ENCODE data around the gene RARRES2.
A peak's percentile ranks its signal among the peaks of the same experiment; 100 is the strongest.

RARRES2 gene

DNA sequence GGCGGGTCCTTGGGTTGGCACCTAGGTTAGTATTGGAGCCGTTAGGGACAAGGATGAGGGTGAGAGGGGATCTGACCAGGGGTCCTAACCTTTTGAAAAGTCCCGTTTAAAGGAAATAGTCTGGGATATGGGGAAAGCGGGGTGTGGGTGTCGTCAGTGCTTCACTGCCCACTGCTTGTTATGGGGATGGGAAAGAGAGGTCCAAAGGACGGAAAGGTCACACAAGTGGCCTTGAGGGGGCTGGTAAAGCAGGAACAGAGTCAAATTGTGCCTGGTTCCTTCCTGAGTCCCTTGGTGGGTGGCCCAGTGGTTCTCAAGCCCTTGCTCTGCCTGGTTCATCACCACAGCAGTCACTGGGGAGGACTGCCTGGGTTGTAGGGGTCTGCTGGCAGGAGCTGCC lies 35.1 kb upstream of the RARRES2 start:
- no peak for DNase-seq

DNA sequence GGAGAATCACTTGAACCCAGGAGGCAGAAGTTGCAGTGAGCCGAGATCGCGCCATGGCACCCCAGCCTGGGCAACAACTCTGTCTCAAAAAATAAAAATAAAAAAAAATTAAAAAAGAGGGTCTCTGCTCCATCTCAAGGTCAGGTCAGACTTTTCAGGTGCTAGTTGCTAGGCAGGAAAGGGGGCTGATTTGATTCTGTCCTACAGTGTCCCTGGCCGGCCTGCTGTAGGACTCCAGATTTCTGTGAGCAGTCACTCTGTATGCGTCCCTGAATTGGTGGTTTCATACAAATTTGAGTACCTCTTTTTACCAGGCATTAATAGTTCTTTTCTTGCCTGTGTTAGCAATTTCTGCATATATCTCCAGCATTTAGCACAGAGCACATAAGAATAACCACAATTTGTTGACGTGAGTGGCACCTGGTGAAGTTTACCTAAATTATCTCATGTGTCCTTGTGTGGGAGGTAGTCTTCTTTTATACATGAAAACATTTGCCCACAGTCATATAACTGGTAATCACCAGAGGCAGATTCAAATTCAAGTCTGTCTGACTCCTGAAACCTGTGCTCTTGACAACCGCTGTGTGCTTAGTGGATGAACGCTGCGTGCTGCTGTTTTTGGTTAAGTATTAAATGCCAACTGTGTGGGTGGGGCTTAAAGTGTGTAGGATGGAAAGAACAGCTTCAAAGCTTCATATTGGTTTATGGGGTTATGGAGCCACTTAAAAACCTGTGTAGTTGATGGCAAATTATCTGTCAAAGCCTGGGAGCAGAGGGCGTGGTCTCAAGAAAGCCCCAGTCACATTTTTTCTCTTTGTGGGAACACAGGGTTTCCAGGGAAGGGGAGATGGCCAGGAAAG lies 34.5 kb upstream of the RARRES2 start:
- peak; percentile 52 for DNase-seq

DNA sequence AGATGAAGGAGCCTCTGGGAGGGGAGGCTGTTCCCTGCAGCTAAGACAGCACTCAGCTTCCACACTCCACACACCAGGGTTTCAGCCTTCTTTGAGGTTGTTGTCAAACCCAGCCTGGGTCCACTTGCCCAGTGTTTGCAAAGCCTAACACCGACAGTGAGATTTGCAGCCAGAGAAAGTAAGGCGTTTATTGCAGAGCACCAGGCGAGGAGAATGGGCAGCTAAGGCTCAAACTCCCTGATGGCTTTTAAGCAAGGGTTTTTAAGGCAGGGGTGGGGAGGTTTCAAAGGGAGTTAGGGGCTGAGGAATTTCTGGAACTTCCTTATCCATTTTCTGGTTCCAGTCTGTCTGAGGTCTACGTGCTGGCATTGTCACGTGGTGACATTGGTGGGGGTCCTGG lies 33.0 kb upstream of the RARRES2 start:
- DNase-seq, result no peak

GRCh38 chr7:150374026-150374425 lies 32.6 kb upstream of the RARRES2 start:
- DNase-seq, result no peak

GRCh38 chr7:150373049-150373801 lies 31.8 kb upstream of the RARRES2 start:
- DNase-seq, result no peak

DNA sequence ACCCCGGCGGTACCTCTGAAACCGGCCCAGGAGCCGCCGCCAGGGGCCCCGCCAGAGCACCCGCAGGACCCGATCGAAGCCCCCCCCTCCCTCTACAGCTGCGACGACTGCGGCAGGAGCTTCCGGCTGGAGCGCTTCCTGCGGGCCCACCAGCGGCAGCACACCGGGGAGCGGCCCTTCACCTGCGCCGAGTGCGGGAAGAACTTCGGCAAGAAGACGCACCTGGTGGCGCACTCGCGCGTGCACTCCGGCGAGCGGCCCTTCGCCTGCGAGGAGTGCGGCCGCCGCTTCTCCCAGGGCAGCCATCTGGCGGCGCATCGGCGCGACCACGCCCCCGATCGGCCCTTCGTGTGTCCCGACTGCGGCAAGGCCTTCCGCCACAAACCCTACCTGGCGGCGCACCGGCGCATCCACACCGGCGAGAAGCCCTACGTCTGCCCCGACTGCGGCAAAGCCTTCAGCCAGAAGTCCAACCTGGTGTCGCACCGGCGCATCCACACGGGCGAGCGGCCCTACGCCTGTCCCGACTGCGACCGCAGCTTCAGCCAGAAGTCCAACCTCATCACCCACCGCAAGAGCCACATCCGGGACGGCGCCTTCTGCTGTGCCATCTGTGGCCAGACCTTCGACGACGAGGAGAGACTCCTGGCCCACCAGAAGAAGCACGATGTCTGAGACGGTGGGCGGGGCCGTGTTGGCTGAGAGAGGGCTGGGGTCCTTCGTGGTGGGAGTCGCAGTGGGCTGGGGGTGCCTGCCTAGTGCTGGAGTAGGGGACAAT lies 31.0 kb upstream of the RARRES2 start:
- DNase-seq, result no peak

DNA sequence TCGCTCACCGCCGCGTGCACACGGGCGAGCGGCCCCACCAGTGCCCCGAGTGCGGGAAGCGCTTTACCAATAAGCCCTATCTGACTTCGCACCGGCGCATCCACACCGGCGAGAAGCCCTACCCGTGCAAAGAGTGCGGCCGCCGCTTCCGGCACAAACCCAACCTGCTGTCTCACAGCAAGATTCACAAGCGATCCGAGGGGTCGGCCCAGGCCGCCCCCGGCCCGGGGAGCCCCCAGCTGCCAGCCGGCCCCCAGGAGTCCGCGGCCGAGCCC lies 30.5 kb upstream of the RARRES2 start:
- DNase-seq, result no peak

DNA sequence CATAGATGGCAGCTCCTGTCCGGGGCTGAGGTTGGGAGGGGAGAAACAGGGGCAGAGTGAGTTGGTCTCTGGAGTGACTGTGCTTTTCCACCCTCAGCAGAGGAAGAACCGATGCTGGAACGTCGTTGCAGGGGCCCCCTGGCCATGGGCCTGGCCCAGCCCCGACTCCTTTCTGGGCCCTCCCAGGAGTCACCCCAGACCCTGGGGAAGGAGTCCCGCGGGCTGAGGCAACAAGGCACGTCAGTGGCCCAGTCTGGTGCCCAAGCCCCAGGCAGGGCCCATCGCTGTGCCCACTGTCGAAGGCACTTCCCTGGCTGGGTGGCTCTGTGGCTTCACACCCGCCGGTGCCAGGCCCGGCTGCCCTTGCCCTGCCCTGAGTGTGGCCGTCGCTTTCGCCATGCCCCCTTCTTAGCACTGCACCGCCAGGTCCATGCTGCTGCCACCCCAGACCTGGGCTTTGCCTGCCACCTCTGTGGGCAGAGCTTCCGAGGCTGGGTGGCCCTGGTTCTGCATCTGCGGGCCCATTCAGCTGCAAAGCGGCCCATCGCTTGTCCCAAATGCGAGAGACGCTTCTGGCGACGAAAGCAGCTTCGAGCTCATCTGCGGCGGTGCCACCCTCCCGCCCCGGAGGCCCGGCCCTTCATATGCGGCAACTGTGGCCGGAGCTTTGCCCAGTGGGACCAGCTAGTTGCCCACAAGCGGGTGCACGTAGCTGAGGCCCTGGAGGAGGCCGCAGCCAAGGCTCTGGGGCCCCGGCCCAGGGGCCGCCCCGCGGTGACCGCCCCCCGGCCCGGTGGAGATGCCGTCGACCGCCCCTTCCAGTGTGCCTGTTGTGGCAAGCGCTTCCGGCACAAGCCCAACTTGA lies 29.9 kb upstream of the RARRES2 start:
- DNase-seq, result no peak

DNA sequence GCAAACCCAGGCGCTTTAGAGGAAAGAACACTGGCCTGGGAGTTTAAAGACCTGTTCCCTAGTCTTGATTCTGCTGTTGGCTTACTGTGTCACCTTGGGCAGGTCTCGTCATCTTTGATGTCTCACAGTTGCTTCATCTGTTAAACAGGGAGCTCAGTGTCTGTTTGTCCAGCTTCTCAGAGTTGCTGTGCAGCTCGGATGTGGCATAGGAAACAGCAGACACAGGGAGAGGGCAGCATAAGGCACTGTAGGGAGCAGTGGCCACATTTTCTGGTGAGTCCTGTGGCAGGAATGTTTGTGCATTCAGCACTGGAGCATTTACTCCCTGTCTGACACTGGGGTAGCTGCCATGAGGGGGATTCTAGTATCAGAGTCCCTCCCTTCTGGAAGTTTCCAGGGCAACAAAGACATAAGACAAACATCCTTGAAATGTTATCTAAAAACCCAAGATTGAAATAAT lies 29.2 kb upstream of the RARRES2 start:
- no peak for DNase-seq

- DNase-seq, result no peak
Observed at GRCh38 chr7:150369748-150370501, 28.5 kb upstream of the RARRES2 start.

- peak; percentile 51 to 56 for DNase-seq
Observed at GRCh38 chr7:150368884-150369747, 27.7 kb upstream of the RARRES2 start.

DNA sequence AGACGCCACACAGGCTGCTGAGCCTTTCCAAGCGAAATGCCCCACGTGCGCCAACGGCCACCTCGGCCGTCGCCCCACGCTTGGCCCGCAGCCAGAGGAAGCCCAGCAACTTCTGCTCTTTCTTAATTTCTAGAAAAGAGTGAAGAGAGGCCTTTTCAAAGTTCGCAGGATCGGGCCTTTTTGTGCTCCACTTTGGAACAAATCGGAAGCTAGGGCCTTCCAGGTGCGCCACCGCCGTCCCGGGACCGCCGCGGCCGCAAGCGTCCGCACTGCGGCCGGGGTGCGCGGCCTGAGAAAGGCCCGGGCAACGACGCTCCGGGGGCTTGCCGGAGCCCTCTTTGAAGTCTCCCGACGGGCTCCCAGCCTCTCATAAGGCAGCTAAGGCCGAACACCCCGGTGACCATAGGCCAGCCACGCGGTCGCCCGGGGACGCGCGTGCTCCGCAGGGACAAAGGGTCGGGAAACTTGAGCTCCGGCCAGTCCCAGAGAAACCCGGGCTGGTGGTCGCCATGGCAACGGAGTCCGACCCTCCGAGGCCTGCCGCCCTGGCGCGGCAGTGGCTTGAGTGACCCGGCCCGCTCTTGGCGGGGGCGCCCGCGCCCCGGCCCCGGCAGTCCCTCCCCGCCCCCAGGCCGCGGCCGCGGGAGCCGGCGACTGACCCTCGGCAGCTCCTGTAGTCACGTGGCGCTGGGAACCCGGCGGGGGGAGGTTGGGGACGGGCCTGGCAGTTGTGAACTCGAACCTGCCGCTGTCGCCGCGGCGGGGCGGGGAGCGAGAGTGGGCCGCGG lies 26.9 kb upstream of the RARRES2 start, which contains the start of gene REPIN1:
REPIN1 (plus strand) TSS at position 727 of the 788 bp plus-strand sequence. CDS start 890 bp downstream, outside the sequence.
- DNase-seq, result peak; percentile 86 to 88

GRCh38 chr7:150367677-150368095 lies 26.3 kb upstream of the RARRES2 start:
- DNase-seq, result no peak

DNA sequence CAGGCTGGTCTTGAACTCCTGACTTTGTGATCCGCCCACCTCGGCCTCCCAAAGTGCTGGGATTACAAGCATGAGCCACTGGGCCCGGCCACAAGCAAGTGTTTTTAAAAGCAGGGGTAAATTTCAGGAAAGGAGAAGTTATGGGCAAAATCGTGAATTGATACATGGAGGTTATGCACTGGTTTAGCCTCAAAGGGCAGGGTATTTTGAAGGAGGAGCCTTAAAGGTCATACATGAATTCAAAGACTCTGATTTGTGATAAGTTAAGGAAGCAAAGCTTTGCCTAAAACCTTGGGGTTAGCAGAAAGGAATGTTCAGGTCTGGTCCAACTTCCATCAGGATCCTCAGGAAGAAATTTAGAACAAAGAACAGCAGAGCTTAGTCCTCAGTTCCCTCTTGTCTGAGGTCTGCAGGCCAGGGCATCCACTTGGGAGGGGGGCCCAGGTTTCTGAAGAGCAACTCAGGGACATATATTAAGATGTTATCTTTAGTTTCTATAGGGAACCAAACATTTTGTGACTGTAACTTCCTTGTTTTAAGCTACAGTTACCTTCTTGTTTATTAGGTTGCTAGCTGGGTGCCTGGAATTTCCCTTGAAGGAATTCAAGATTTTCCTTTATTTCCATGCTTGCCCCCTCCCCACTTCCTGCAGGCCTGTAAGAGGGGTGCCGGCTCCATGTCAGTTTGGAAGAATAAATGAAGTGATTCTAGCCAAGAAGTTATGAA lies 24.4 kb upstream of the RARRES2 start:
- no peak for DNase-seq

GRCh38 chr7:150365194-150365593 lies 23.8 kb upstream of the RARRES2 start:
- DNase-seq, result no peak

DNA sequence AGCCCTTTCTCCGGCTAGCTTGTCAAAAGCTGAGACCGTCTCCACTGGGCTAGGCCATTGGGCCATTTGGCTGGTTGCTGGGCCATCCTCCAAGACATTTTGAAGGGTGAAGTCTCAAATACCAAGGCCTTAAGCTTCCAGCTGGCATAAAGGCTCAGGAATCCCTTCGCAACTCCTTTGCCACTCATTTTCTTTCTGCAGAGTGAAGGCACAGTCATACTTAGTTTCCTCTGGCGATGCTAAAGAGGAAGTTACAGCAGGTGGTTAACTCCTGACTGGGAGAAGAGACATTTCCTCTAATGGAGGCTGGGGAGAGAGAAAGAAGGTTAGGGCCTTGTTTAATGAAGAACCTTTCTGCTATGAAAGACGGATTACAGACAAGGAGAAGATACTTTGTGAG lies 22.4 kb upstream of the RARRES2 start:
- no peak for DNase-seq

GRCh38 chr7:150363370-150363769 lies 21.9 kb upstream of the RARRES2 start:
- DNase-seq, result no peak

- no peak for DNase-seq
Observed at GRCh38 chr7:150361807-150362621, 20.6 kb upstream of the RARRES2 start.

All from activated T-cell treated with anti-CD3 and anti-CD28 coated beads, Interleukin-2, amount 50 U/mL, for 48 hours (primary cell).